GM11168 (cell line): Measurements from ENCODE around the gene RBM28.

ENCODE experiments used
- in situ Hi-C: fragments of 300-500 bp; cut with MboI; formaldehyde crosslinking; loops from one replicate; pipeline ENCODE4 v1.12.0; 2022; ENCODE audit warnings: low sequenced_read_pairs; ENCODE audit not compliant: unreplicated experiment

The RBM28 gene

GRCh38 chr7:128376077-128376476 is 32.4 kb upstream of the RBM28 start:
- in situ Hi-C loops = no loop called here

- in situ Hi-C loops = no loop called here
These were observed 30.3 kb upstream of the RBM28 start for GRCh38 chr7:128374041-128374440.

- in situ Hi-C loops = no loop called here
These were observed 29.9 kb upstream of the RBM28 start for GRCh38 chr7:128373606-128374005.

DNA sequence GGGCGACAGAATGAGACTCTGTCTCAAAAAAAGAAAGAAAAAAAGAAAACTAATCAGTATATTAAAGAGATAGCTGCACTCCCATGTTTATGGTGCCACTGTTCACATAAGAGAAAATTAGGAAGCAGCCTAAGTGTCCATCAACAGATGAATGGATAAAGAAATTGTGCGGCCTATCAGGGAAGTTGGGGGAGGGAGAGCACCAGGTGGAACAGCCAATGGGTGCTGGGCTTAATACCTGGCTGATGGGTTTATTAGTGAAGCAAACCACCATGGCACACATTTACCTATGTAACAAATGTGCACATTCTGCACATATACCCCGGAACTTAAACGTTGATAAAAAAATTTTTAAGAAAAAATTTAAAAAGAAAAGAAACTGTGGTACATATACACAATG is 26.8 kb upstream of the RBM28 start:
- in situ Hi-C loops = no loop called here

- in situ Hi-C loops = no loop called here
These were observed 23.3 kb upstream of the RBM28 start for GRCh38 chr7:128366986-128367385.

DNA sequence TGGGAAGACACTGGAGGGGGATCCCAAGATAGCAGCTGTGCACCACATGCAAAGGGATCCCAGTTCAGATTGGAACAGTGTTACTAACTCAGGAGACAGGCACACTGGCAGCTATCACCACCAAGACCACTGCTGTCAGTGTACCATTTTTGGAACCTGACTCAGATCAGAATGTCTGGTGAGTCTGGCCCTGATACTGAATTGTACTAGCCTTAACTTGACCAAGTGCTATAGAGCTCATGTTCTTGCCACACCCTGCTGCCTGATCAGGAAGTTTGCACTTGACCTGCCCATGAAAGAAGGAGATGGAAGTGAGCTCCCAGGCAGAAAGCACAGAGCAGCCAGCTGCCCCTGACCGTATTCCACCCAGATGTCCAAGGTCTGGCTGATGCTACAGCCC is 22.6 kb upstream of the RBM28 start:
- in situ Hi-C loops = no loop called here

- in situ Hi-C loops = no loop called here
These were observed 21.7 kb upstream of the RBM28 start for GRCh38 chr7:128365432-128365831.

- in situ Hi-C loops = no loop called here
These were observed 20.6 kb upstream of the RBM28 start for GRCh38 chr7:128364166-128364870.

GRCh38 chr7:128363261-128363721 is 19.6 kb upstream of the RBM28 start:
- in situ Hi-C loops = no loop called here

GRCh38 chr7:128362670-128363069 is 19.0 kb upstream of the RBM28 start:
- in situ Hi-C loops = no loop called here

DNA sequence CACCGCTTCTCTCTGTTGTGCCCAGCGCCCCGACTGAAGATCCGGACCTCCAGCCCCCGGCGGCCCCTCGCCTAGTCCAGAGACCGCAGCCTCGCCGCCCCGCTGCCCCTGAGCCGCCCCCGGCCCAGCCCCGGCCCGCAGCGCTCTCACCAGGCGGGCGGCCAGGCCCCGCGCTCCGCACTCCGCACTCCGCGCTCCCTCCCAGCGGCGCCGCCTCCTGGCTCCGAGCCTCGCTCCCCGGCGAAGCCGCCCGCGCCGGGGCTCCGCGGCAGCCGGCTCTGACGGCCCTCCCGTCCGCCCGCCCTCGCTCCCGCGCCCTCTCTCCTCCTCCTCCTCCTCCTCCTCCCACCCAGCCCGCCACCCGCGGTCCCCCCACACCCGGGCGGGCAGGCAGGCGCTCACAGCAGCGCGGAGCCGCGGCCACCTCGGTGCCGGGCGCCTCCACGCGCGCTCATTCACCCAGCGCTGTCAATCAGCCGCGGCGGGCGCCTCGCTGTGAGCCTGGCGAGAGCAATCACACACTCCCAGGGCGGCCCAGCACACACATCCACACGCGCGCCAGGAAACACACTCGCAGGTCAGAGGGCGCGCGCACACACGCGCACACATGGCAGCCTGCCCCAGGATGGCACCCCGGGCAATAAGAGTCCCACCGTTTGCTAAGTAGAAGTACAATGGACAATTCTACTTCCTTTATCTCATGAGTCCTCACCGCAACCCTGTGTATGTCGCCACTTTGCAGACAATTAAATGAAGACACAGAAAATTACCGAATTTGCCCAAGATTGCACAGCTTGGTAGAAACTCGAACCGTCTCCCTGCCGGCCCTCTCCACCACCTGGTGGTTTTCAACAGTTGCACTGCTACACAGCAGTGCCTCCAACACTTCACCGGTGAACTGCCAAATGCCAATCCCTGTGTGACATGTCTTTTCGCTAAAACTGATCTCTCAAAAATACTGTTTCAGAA is 18.0 kb upstream of the RBM28 start, which contains the start of gene PRRT4:
TSS of gene PRRT4 (minus strand) at position 280 of the 969 bp plus-strand sequence.
- in situ Hi-C loops = no loop called here

DNA sequence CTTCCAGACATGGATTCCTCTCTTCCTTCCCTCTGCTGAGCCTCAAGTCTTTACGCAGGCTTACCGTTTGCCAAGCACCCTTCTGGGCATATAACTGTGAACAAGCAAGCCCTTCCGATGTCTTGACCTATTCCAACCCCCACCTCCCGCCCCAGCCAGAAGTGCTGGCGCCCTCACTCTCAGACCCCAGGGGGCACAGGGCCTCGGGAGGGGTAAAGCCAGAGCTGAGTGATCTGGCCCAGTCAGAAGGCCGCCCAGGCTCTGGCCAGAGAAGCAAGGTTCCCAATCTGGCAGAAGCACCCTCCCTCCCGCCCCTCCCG is 16.6 kb upstream of the RBM28 start:
- in situ Hi-C loops = no loop called here

DNA sequence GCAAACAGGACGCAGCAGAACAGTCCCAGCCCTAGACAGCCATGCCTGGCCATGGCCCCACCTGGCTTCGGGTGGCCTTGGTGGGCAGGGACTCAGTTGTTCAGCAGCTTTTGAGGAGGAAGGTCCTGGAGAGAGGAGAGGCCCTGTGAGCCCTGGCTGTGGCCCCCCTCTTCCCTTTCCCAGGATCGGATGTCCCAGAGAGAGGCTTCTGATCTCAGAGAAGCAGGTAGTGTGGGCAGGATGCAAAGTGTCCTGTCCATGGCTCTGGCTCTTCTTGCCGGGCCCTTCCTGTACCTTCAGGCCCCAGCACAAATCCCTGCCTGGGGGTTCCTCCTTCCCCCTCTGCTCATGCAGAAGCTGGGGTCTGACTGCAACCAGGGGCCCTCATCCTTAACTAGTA is 16.2 kb upstream of the RBM28 start:
- in situ Hi-C loops = no loop called here

DNA sequence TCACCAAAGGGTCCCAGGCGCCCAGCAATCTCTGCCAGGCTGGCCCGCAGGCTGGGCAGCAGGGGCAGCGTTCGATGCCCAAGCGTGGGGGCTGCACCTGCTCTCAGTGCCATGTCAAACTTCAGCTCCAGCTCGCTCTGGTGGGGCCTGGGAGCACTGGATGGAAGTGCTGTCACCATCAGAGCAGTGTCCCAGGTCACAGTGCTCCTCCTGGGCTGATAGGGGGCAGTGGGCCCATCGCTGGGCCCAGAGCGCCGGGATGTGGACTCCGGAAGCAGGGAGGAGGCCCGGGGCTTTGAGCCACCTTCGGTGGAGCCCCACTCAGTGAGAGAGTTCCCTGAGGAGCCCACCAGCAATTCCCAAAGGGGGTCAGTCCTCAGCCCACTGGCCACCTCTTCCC is 15.6 kb upstream of the RBM28 start:
- in situ Hi-C loops = no loop called here

DNA sequence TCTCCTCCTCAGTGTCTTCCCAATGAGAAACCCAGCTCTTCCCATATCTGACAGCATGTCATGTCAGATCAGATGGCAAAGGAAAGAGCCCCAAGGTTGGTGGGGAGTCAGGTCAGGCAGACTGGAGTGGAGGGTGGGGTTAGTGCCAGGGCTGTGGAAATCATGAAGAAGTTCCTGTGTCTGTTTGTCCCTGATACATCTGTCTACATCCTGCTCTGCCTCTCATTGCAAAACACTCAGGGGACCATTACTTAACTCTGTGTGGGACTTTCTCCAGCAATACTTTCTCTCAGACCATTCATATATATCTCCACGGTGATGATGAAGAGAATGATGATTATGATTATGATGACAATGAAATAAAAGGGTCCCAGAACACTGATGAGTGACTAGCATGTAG is 14.5 kb upstream of the RBM28 start:
- in situ Hi-C loops = no loop called here

DNA sequence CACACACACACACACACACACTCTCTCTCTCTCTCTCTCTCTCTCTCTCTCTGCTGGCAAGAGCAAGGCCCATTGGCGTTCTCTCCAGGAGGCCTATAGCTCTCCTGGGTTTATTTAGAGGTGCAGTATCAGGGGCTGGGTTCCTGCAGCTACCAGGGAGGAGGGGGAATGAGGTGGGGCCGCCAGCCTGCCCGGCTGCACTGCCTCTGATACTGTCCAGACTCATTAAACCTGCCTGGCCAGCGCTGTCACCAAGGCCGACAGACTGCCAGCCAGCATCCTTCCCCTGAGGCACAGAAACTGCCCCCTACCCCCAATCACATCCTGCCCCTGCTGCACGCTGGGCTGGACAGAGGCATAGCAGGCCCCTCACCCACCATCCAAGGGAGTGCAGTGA is 13.5 kb upstream of the RBM28 start:
- in situ Hi-C loops = no loop called here

DNA sequence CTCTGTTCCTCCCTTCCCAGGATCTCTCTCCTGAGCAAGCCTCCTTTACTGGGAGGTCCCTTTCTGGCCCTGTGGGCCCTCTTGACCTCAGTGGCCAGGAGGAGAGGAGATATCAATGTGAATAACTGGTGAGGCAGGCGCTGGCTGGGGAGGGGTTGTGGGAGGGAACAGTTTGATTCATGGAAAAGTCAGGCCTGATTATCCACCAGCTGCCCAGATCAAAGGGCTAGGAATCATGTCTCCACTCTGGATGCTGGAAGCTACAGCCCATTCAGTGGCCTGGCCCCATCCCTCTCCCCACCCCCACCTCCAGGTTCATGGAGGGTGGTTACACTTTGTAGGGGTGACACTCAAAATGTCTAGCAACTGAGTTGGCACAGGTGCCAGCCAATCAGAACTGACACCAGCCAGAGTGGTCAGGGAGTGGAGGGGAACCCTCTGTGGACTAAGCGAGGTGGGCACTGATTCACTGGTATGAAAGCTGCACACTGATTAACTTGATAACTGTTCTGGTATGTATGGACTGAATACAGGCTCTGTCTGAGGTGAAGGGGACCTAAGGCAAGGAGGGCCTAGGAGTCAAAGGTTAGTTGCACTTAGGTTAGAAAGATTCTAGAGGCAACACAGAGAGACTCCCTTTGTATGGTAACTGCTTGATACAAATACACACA is 13.0 kb upstream of the RBM28 start:
- in situ Hi-C loops = no loop called here

DNA sequence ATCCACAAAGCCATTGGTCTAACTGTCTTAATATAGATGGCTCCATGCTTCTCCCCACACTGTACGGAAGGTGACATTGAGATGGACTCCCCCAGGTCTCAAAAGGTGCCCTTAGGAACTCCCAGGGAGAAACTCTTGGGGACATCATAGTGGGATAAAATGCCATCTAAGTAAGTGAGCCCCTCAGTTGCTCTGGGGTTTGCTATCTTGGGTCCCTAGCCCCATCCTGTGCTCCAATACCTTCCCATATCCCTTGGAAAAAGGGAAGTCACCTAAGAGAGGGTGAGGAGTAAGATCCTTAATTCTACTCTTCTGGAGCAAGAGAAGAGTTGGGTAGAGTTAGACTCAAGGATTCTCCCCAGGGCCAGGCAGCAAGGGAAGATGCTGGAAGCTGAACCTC is 9.9 kb upstream of the RBM28 start:
- in situ Hi-C loops = no loop called here

DNA sequence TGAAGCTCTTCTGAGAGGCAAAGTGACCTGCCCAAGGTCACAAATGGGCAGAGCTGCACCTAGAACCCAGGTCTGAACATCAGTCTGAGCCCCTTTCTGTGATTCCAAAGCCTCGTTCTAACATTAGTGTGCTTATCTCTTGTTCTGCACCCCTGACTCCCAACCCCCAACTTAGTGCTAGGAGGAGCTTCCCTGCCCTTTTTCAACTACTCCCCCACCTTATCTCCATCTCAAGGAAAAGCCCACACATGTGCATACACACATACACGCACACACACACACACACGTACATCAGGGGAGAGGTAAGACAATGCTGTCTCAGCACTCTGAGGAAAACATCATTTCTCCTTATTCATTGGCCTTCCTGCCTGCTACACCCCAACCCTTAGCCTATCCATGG is 9.5 kb upstream of the RBM28 start:
- in situ Hi-C loops = no loop called here

DNA sequence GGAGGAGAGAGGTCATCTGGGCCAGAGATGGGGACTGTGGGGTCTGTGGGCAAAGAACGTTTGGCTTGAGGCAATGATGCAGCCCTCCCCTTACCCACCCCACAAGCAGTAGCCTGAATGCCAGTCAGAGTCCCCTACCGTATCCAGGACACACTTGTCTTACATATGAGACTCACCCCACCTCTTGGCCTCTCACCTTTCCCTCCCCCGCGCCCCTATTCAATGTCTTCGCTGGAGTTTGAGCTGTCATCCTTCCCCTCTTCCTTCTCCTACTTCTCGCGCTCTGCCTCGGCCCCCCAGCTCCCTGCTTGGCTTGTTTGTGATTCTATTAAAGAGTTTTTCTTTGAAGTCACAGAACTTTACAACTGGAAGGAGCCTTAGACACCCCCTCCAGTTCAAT is 8.9 kb upstream of the RBM28 start:
- in situ Hi-C loops = no loop called here

- in situ Hi-C loops = no loop called here
These were observed 8.4 kb upstream of the RBM28 start for GRCh38 chr7:128352153-128352537.
